Measurements from ENCODE around the gene RXFP4. TPM values are rescaled to one million over a fixed set of nuclear protein-coding genes. Genes with fewer than 3 reads are reported as not detected.
"Not testable (repeated sequence)": the region's sequence is repeated elsewhere in the genome, so short reads cannot be mapped to it uniquely, and the experiment has no call there.

RXFP4 gene
- total RNA-seq, 1 experiment from 2014 or later, result not detected

DNA sequence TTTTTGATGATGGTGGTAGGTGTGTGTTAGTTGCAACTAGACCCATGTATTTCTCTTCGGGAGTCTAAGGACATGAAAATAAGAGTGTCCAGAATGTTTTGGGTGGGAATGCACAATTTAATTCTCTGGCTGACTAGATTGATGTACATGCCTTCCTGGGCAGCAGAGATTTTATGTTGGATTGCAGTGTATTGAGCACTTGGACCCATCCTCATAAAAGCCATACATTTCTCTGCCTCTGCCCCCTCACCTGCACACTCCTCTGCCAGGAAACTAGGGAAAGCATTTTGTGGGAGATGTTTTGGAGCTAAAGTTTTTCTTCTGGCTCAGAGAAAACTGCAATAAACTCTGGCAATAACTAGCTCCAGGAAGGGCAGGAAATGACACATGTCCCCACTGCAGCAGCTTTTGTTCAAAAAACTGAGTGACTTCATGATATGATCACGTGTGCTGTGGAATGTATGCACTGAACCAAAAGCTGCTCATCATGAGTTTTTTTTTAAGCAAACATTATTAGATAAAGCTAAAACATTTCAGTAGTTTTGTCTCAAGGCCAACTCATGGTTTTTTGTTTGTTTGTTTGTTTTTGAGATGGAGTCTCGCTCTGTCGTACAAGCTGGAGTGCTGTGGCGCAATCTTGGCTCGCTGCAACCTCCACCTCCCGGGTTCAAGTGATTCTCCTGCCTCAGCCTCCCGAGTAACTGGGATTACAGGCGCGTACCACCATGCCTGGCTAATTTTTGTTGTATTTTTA is 47.9 kb upstream of the RXFP4 start:
- Mint-ChIP-seq H3K9me3 (ENCODE audit: unreplicated experiment) (no peaks in the 10 kb centered on the region), H3K4me1 (ENCODE audit: low read depth, unreplicated experiment) (no peaks in the 10 kb centered on the region), H3K27ac (ENCODE audit: unreplicated experiment) (no peak overlapping the region), H3K4me3 (ENCODE audit: unreplicated experiment) (no peak overlapping the region), H3K36me3 (ENCODE audit: insufficient read depth, unreplicated experiment) (peaks cover 25% of the 10 kb centered on the region), H3K27me3 (ENCODE audit: insufficient read depth, unreplicated experiment) (no peaks in the 10 kb centered on the region)
- POLR2A ChIA-PET, result no interaction called here
- intact Hi-C loops (cut with micrococcal nuclease; ENCODE audit: unreplicated experiment), result no loop called here
- no peaks in the 10 kb centered on the region for H3K27me3 ChIP-seq (replicated peaks; ENCODE audit: control insufficient read depth, insufficient read depth, low read length)
- CTCF ChIA-PET, result interaction anchor here (1.0 kb wide), 1 partner anchor 51 kb away, joined by 3 read pairs; no protein-coding TSS in a partner anchor
- H3K36me3 ChIP-seq (ENCODE audit: control insufficient read depth, insufficient read depth, low read length), result no peaks in the 10 kb centered on the region
- H3K9me3 ChIP-seq, result no peaks in the 10 kb centered on the region
- DNase-seq, result no peak
- no peak overlapping the region for H3K4me3 ChIP-seq (ENCODE audit: low read depth, low read length)
- TF ChIP-seq, protein P1, sequence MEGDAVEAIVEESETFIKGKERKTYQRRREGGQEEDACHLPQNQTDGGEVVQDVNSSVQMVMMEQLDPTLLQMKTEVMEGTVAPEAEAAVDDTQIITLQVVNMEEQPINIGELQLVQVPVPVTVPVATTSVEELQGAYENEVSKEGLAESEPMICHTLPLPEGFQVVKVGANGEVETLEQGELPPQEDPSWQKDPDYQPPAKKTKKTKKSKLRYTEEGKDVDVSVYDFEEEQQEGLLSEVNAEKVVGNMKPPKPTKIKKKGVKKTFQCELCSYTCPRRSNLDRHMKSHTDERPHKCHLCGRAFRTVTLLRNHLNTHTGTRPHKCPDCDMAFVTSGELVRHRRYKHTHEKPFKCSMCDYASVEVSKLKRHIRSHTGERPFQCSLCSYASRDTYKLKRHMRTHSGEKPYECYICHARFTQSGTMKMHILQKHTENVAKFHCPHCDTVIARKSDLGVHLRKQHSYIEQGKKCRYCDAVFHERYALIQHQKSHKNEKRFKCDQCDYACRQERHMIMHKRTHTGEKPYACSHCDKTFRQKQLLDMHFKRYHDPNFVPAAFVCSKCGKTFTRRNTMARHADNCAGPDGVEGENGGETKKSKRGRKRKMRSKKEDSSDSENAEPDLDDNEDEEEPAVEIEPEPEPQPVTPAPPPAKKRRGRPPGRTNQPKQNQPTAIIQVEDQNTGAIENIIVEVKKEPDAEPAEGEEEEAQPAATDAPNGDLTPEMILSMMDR (IDR thresholded peaks at IDR 0.05; ENCODE audit: insufficient read depth in 1 of 2, low read depth in 1 of 2, low read length in 1 of 2, severe bottlenecking in 1 of 2, unreplicated experiment in 1 of 2), result no peak
- 0 out of 2 replicates have a peak, but pooled peaks cover 12% of the 10 kb centered on the region for H3K4me1 ChIP-seq
- no TSS peak for BruUV-seq (replicated peaks)

DNA sequence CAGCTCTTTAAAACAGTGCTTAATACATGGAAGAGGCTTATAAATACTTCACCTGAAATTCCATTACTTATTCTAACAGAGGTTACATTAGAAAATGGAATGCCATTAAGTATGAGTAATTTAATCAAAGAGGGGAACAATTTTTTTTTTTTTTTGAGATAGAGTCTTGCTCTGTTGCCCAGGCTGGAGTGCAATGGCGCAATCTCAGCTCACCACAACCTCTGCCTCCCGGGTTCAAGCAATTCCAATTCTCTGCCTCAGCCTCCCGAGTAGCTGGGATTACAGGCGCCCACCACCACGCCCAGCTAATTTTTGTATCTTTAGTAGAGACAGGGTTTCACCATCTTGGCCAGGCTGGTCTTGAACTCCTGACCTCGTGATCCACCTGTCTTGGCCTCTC is 45.8 kb upstream of the RXFP4 start:
- CTCF ChIA-PET; H3K36me3 ChIP-seq (ENCODE audit: control insufficient read depth, insufficient read depth, low read length); POLR2A ChIA-PET; BruUV-seq (replicated peaks); H3K9me3 ChIP-seq; intact Hi-C loops (cut with micrococcal nuclease; ENCODE audit: unreplicated experiment); DNase-seq; H3K9me3 Mint-ChIP-seq (ENCODE audit: unreplicated experiment); H3K4me3 Mint-ChIP-seq (ENCODE audit: unreplicated experiment); H3K27me3 ChIP-seq (replicated peaks; ENCODE audit: control insufficient read depth, insufficient read depth, low read length); H3K27me3 Mint-ChIP-seq (ENCODE audit: insufficient read depth, unreplicated experiment); H3K4me1 Mint-ChIP-seq (ENCODE audit: low read depth, unreplicated experiment); H3K27ac Mint-ChIP-seq (ENCODE audit: unreplicated experiment); H3K4me3 ChIP-seq (ENCODE audit: low read depth, low read length): not testable (repeated sequence)
- H3K4me1 ChIP-seq, result 0 out of 2 replicates have a peak, but pooled peaks cover 12% of the 10 kb centered on the region
- H3K36me3 Mint-ChIP-seq (ENCODE audit: insufficient read depth, unreplicated experiment), result peaks cover 38% of the 10 kb centered on the region

DNA sequence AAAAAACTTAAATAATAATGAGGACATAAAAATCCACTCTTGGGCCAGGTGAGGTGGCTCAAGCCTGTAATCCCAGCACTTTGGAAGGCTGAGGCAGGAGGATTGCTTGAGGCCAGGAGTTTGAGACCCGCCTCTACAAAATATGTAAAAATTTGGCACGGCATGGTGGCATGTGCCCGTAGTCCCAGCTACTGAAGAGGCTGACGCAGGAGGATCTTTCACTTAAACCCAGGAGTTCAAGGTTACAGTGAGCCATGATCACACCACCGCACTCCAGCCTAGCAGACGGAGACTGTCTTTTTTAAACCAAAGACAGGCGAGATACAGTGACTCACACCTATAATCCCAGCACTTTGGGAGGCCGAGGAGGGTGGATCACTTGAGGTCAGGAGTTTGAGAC is 45.0 kb upstream of the RXFP4 start:
- H3K36me3 Mint-ChIP-seq (ENCODE audit: insufficient read depth, unreplicated experiment), result peaks cover 44% of the 10 kb centered on the region
- H3K27ac Mint-ChIP-seq (ENCODE audit: unreplicated experiment); CTCF ChIA-PET; H3K27me3 Mint-ChIP-seq (ENCODE audit: insufficient read depth, unreplicated experiment); H3K9me3 ChIP-seq; H3K27me3 ChIP-seq (replicated peaks; ENCODE audit: control insufficient read depth, insufficient read depth, low read length); H3K4me1 Mint-ChIP-seq (ENCODE audit: low read depth, unreplicated experiment); H3K36me3 ChIP-seq (ENCODE audit: control insufficient read depth, insufficient read depth, low read length); H3K4me3 Mint-ChIP-seq (ENCODE audit: unreplicated experiment); BruUV-seq (replicated peaks); H3K4me3 ChIP-seq (ENCODE audit: low read depth, low read length); POLR2A ChIA-PET; intact Hi-C loops (cut with micrococcal nuclease; ENCODE audit: unreplicated experiment); DNase-seq; H3K9me3 Mint-ChIP-seq (ENCODE audit: unreplicated experiment): not testable (repeated sequence)
- H3K4me1 ChIP-seq, result 0 out of 2 replicates have a peak, but pooled peaks cover 12% of the 10 kb centered on the region

DNA sequence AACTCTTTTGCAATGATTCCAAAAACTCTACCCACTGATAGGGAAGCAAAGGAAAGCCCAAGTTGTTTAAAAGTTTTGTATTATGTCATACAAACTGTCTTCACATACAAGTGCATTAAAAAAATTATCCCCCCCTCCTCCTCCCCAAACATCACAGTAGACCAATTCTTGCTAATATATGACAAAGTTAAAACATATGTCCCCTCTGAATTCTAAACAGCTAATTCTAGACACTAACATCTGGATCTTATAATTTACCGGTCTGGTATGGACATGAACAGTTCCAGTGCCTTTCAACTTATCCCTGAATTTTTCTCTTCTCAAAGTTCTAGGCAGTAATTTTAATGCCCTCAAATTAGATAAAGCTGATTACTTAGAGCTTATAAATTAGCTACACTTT is 43.7 kb upstream of the RXFP4 start:
- TF ChIP-seq, protein P1 (IDR thresholded peaks at IDR 0.05; ENCODE audit: insufficient read depth in 1 of 2, low read depth in 1 of 2, low read length in 1 of 2, severe bottlenecking in 1 of 2, unreplicated experiment in 1 of 2), result no peak
- Histone ChIP-seq H3K4me1 (0 out of 2 replicates have a peak, but pooled peaks cover 10% of the 10 kb centered on the region), H3K27me3 (replicated peaks; ENCODE audit: control insufficient read depth, insufficient read depth, low read length) (no peaks in the 10 kb centered on the region), H3K36me3 (ENCODE audit: control insufficient read depth, insufficient read depth, low read length) (no peaks in the 10 kb centered on the region), H3K4me3 (ENCODE audit: low read depth, low read length) (no peak overlapping the region), H3K9me3 (no peaks in the 10 kb centered on the region)
- Mint-ChIP-seq H3K27me3 (ENCODE audit: insufficient read depth, unreplicated experiment) (no peaks in the 10 kb centered on the region), H3K9me3 (ENCODE audit: unreplicated experiment) (no peaks in the 10 kb centered on the region), H3K36me3 (ENCODE audit: insufficient read depth, unreplicated experiment) (peaks cover 49% of the 10 kb centered on the region), H3K4me3 (ENCODE audit: unreplicated experiment) (no peak overlapping the region), H3K27ac (ENCODE audit: unreplicated experiment) (no peak overlapping the region), H3K4me1 (ENCODE audit: low read depth, unreplicated experiment) (no peaks in the 10 kb centered on the region)
- CTCF ChIA-PET, result interaction anchor here (0.5 kb wide), 1 partner anchor 56 kb away, joined by 5 read pairs; no protein-coding TSS in a partner anchor
- POLR2A ChIA-PET, result no interaction called here
- BruUV-seq (replicated peaks), result no TSS peak
- no peak for DNase-seq
- intact Hi-C loops (cut with micrococcal nuclease; ENCODE audit: unreplicated experiment), result no loop called here

Data from Caco-2 (cell line).